HG02571 (cell line): ENCODE results near the gene OR4M1.
"Not testable (repeated sequence)": the region's sequence is repeated elsewhere in the genome, so short reads cannot be mapped to it uniquely, and the experiment has no call there.

ENCODE experiments used
- ATAC-seq: cut with Tn5 transposase; IDR thresholded peaks from one replicate; pipeline ENCODE4 v1.9.1; 2021; ENCODE audit warnings: mild to moderate bottlenecking, moderate library complexity; ENCODE audit not compliant: unreplicated experiment

Gene OR4M1

GRCh38 chr14:19773204-19773603 is at the start of gene OR4M1:
Gene OR4M1 (plus strand): TSS chr14:19773504. CDS start chr14:19780323, 6,819 bp downstream.
- ATAC-seq, result not testable (repeated sequence)

GRCh38 chr14:19729359-19729758 is 43.9 kb upstream of the OR4M1 start:
- no peak for ATAC-seq

- ATAC-seq, result no peak
Measured at GRCh38 chr14:19729763-19730162, 43.5 kb upstream of the OR4M1 start.

GRCh38 chr14:19733893-19734292 is 39.4 kb upstream of the OR4M1 start:
- ATAC-seq, result not testable (repeated sequence)

GRCh38 chr14:19743256-19743655 is 30.0 kb upstream of the OR4M1 start, which contains the start of gene OR4Q3:
Gene OR4Q3 (plus strand): TSS chr14:19743571.
- no peak for ATAC-seq

- not testable (repeated sequence) for ATAC-seq
Measured at GRCh38 chr14:19752316-19752715, 21.0 kb upstream of the OR4M1 start.

GRCh38 chr14:19754172-19754571 is 19.1 kb upstream of the OR4M1 start:
- ATAC-seq, result no peak

GRCh38 chr14:19771491-19771890 is 1.8 kb upstream of the OR4M1 start:
- not testable (repeated sequence) for ATAC-seq

- ATAC-seq, result no peak
Measured at GRCh38 chr14:19771895-19772430, 1.3 kb upstream of the OR4M1 start.

- ATAC-seq, result not testable (repeated sequence)
Measured at GRCh38 chr14:19772454-19772853, 850 bp upstream of the OR4M1 start.

GRCh38 chr14:19775587-19775986 is 2.3 kb downstream of the OR4M1 start:
- ATAC-seq, result no peak

- not testable (repeated sequence) for ATAC-seq
Measured at GRCh38 chr14:19785848-19786247, 12.5 kb downstream of the OR4M1 start.

GRCh38 chr14:19787318-19787717 is 14.0 kb downstream of the OR4M1 start:
- ATAC-seq, result not testable (repeated sequence)

GRCh38 chr14:19788150-19788549 is 14.8 kb downstream of the OR4M1 start:
- not testable (repeated sequence) for ATAC-seq

GRCh38 chr14:19796520-19797108 is 23.3 kb downstream of the OR4M1 start:
- not testable (repeated sequence) for ATAC-seq

- no peak for ATAC-seq
Measured at GRCh38 chr14:19799880-19800279, 26.6 kb downstream of the OR4M1 start.

- ATAC-seq, result no peak
Measured at GRCh38 chr14:19800282-19801117, 27.2 kb downstream of the OR4M1 start.

- no peak for ATAC-seq
Measured at GRCh38 chr14:19801118-19801464, 27.8 kb downstream of the OR4M1 start.

- ATAC-seq, result not testable (repeated sequence)
Measured at GRCh38 chr14:19803470-19803869, 30.2 kb downstream of the OR4M1 start, which contains the start of gene OR4N2. Gene OR4N2 (plus strand): TSS chr14:19803770. CDS start chr14:19827449, 23,679 bp downstream.

- ATAC-seq, result not testable (repeated sequence)
Measured at GRCh38 chr14:19813171-19813920, 40.0 kb downstream of the OR4M1 start.

GRCh38 chr14:19819879-19820278 is 46.6 kb downstream of the OR4M1 start:
- ATAC-seq, result not testable (repeated sequence)
